ENCODE results near the gene TSPAN9.

The TSPAN9 gene

GRCh38 chr12:3098436-3098835, 21.3 kb downstream of the TSPAN9 start:
- H3K4me3 ChIP-seq (ENCODE audit: low read depth, low read length) = no peak overlapping the region
- no peak for TF ChIP-seq CTCF (conservative IDR thresholded peaks at IDR 0.05; ENCODE audit: low read depth, low read length)
- DNase-seq (ENCODE audit: low read depth) = no peak

- DNase-seq (ENCODE audit: low read depth) = no peak
- no peak overlapping the region for H3K4me3 ChIP-seq (ENCODE audit: low read depth, low read length)
- TF ChIP-seq CTCF (conservative IDR thresholded peaks at IDR 0.05; ENCODE audit: low read depth, low read length) = no peak
Measured at GRCh38 chr12:3099146-3099545, 22.0 kb downstream of the TSPAN9 start.

- H3K4me3 ChIP-seq (ENCODE audit: low read depth, low read length) = no peak overlapping the region
Measured at GRCh38 chr12:3101309-3102024, 24.3 kb downstream of the TSPAN9 start.

GRCh38 chr12:3102771-3103410, 25.7 kb downstream of the TSPAN9 start:
- DNase-seq (ENCODE audit: low read depth) = no peak
- no peak overlapping the region for H3K4me3 ChIP-seq (ENCODE audit: low read depth, low read length)
- TF ChIP-seq CTCF (conservative IDR thresholded peaks at IDR 0.05; ENCODE audit: low read depth, low read length) = no peak

More at GRCh38 chr12:3101309-3102024, 24.3 kb downstream of the TSPAN9 start:
- no peak for TF ChIP-seq CTCF (conservative IDR thresholded peaks at IDR 0.05; ENCODE audit: low read depth, low read length)
- DNase-seq (ENCODE audit: low read depth) = peak; percentile 36

GRCh38 chr12:3103806-3104205, 26.6 kb downstream of the TSPAN9 start:
- DNase-seq (ENCODE audit: low read depth) = no peak
- TF ChIP-seq CTCF (conservative IDR thresholded peaks at IDR 0.05; ENCODE audit: low read depth, low read length) = no peak
- no peak overlapping the region for H3K4me3 ChIP-seq (ENCODE audit: low read depth, low read length)

GRCh38 chr12:3105690-3106479, 28.7 kb downstream of the TSPAN9 start:
- TF ChIP-seq CTCF (conservative IDR thresholded peaks at IDR 0.05; ENCODE audit: low read depth, low read length) = no peak
- no peak for DNase-seq (ENCODE audit: low read depth)
- no peak overlapping the region for H3K4me3 ChIP-seq (ENCODE audit: low read depth, low read length)
